ENCODE results near the gene ADGRG2.
"Not testable (repeated sequence)": the region's sequence is repeated elsewhere in the genome, so short reads cannot be mapped to it uniquely, and the experiment has no call there.

ADGRG2 gene

DNA sequence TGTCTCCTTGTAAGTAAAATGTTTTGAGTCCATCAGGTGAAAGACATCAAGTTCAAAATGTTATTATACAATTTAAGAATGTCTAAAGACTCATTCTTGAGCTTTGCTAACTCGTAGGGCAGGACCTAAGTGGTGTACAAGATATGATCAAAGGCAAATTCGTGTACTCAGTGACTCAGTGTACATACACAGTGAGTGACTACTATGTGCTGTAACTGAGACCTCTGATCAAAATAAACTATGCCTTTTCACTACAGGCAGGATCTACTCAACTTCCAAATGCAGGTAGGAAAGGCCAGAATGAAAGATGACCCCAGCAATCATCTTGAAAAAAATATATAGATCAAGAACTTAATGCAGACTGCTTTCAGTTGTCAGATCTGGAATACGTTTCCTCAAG, 49.9 kb downstream of the ADGRG2 start:
- DNase-seq = no peak

- no peak for DNase-seq
These were observed 51.7 kb downstream of the ADGRG2 start for GRCh38 chrX:19070555-19070994.

DNA sequence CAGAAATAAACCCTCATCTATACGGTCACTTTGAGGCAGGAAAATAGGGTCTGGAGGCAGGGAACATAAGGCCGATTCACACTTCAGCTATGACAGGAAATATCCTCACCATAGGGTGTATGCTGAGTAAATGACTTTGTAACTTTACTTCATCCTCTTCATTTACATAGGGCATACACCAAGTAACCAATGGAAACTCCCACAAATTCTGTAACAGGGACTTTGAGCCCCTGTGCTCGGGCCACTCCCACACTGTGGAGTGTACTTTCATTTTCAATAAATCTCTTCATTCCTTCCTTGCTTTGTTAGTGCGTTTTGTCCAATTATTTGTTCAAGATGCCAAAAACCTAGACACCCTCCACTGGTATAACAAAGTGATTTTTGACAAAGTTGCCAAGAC, 55.3 kb downstream of the ADGRG2 start:
- DNase-seq = not testable (repeated sequence)

- DNase-seq = no peak
These were observed 56.7 kb downstream of the ADGRG2 start for GRCh38 chrX:19065535-19065934.

DNA sequence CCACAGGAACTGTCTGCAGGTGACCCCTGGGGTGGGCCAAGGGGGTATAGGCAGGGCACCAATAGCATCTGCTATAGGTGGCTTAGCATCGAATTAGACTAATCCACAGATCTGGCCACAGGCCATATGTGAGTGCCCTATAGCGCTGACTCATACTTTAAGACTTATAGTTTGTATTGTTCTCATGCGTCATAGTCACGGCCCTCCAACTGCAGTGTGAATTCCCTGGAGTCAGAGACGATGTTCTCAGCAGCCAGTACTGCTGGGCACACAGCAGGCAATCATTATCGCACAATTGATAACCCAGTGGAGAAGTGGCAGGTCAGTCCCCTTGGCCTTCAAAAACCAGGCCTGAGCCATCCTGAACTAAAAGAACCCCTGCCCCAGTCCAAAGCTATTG, 58.1 kb downstream of the ADGRG2 start:
- no peak for DNase-seq

GRCh38 chrX:19063030-19063429, 59.2 kb downstream of the ADGRG2 start:
- no peak for DNase-seq

GRCh38 chrX:19059067-19059466, 63.2 kb downstream of the ADGRG2 start:
- no peak for DNase-seq

DNA sequence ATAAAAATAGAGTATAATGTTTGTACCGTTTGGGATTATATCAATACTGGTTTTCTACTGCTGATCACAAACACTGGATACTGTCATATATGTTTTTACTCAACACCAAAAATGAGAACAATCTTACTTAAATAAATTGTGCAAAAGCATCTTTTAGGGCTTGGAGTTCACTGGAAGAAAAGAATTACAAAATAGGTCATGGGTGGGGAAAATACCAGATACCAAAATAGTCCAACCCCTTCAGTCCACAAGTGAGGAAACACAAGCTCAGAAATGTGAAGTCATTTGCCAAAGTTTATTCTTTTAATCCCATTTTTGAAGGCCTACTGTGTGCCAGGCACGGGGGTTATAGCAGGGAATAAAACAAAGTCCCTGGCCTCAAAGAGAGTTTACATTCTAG, 64.4 kb downstream of the ADGRG2 start:
- DNase-seq = no peak

DNA sequence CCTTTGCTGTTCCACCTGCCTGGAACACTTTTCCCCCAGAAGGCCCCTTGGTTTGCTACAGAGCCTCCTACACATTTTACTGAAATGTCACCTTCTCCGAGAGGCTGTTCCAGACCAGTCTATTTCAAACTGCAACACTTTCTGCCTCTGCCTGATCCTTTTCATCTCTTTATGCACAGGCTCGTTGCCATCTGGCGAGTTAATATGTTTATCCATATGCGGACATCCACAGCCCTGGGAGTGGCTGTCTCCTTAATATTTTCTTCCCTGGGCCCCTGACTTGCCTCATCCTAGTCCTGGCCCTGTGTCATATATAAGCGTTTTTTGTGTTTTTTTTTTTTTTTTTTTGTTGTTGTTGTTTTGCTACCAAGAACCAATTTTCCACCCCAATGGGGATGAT, 73.2 kb downstream of the ADGRG2 start:
- no peak for DNase-seq

DNA sequence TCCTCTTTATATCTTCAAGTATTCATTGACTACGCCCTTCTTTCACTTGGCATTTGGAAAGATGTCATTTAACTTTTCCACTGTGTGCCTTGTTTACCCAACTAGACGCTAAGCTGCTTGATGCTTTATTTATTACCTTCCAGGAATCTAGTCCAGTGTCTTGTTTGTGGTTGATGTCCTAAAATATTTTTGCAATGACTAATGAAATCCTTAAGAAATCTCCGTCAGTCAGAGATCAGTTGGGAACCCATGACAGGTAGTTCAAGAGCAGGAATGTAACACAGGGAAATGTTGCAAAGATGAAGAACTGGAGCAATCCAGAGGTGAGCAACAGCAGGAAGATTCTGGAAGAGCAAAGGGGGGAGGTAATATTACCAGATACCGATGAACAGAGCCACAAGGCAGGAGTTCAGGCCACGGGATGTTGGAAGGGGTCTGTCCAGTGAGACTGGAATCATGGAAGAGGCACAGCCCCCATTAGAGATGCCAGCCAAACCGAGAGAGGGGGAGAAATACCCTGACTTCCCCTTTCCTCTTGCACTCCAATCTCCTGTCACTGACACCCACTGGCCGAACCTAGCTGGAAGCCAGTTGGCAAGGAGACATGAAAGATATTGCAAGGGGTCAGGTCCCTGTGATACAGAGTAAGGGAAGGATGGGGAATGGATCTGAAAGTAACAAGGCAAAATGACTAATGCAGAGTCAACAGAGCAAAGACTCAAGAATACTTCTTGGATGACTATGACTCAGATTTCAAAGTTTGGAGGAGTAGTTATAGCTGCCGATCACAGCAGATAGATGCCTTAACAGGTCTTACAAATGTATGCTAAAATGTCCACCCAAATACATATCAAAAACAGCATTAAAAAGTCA, 75.7 kb downstream of the ADGRG2 start:
- DNase-seq = no peak

DNA sequence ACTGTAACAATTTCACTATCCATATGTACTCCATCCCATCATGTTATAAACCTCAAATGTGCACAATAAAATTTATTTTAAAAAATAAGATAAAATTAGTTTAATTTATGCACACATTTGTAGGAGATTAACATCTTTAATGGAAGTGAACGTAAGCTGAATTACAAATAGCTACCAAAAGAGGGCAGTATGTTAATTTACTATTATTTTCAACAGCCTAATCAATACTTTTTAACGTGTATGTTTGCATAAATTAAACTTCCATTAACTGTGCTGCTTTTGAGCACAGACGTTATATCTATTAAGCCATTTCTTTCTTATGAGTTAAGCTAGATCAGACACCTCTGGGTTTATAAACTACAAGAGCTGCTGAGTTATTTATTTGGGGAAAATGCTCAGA, 81.9 kb downstream of the ADGRG2 start:
- DNase-seq = no peak

DNA sequence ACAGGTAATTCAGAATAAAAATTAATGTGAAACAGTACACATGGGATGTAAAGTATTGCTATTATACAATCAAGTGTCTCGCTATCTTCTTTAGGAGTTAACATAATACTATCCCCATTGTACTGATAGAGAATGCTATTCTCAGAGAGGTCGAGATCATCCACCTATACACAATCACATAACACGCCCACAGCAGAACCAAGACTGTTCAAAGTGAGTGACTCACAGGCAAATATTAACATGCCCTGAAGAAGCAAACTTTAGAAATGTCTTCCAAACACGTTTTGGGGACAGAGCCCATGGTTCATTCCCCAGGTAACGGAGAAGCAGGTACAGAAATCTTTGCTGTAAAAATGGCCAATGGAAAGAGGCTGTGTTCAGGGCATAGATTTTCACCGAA, 88.2 kb downstream of the ADGRG2 start:
- no peak for DNase-seq

- no peak for DNase-seq
These were observed 91.5 kb downstream of the ADGRG2 start for GRCh38 chrX:19030805-19031204.

- no peak for DNase-seq
These were observed 93.7 kb downstream of the ADGRG2 start for GRCh38 chrX:19028560-19028959.

GRCh38 chrX:19024366-19024765, 97.9 kb downstream of the ADGRG2 start:
- no peak for DNase-seq

DNA sequence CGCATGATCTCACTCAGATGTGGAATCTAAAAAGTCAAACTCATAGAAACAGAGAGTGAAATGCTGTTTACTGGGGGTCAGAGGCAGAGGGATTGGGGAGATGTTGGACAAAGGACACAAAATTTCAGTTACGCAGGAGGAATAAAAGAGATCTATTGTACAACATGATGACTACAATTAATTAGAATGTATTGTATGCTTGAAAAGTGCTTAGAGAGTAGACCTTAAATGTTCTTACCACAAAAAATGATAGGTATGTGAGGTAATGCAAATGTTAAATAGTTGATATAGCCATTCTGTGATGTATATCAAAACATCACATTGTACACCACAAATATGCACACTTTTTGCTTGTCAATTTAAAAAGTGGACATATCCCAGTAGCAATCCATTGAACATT, 102.3 kb downstream of the ADGRG2 start:
- no peak for DNase-seq

DNA sequence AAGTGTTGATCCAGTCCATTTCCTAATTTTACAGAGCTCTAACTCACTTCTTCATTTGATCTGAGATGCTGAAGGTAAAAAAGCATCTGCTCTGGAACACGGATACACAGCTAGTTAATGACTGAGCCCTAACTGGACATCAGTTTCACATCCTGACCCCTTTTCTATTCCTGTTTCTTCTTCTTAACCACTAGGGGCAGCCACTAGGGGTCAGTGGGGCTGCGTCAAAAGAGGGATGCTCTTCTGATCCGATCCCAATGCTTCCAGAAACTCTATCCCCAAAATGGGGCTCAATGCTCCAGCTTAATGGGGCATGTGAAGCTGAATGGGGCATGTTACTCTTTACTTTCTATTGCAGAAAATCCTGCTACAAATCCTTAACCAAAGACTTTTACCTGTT, 105.0 kb downstream of the ADGRG2 start:
- peak in 1 of 2 experiments; percentile 0 for DNase-seq

DNA sequence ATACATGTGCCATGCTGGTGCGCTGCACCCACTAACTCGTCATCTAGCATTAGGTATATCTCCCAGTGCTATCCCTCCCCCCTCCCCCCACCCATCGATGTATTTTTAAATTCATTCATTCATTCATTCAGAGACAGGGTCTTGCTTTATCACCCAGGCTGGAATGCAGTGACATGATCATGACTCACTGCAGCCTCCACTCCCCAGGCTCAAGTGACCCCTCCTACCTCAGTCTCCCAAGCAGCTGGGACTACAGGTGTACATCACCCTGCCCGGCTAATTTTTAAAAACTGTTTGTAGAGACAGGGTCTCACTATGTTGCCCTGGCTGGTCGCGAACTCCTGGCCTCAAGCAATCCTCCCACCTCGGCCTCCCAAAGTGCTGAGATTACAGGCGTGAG, 105.7 kb downstream of the ADGRG2 start:
- not testable (repeated sequence) for DNase-seq

DNA sequence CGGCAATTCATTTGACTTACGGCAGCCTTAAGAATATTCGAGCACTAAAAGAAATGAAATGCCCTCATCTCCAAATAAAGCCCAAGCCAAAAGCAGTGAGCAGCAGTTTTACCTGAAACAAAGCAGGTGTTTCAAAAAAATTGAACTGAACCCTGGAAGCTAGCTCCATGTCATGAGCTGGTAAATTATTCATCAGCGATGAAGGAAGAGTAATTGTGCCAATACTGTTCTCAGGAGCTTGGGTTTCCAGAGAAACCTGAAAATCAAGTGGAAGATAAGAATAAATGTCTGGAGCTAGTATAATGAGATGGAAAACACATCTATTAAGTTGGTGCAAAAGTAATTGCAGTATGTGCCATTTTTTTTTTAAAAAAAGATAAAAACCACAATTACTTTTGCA, 114.4 kb downstream of the ADGRG2 start:
- DNase-seq = no peak

- no peak for DNase-seq
These were observed 115.3 kb downstream of the ADGRG2 start for GRCh38 chrX:19007011-19007410.

DNA sequence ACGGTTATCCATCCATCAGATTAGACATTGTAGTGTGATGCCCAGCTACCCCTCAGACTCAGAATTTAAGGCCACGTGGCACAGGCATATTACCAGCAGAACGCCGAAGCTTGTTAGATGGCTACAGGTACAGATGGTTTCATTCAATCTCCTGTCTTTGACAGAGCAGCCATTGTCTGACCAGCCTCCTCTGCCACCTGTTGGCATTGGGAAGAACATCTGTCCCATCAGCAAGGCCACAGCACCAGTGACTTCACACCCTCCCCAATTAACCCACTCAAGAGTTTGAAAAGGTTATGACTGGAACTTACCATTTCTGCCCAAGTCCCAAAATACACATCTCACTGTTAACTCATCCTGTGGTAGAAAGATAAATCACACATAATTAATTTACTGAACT, 116.4 kb downstream of the ADGRG2 start:
- DNase-seq = no peak

GRCh38 chrX:19003756-19004155, 118.5 kb downstream of the ADGRG2 start:
- DNase-seq = no peak

DNA sequence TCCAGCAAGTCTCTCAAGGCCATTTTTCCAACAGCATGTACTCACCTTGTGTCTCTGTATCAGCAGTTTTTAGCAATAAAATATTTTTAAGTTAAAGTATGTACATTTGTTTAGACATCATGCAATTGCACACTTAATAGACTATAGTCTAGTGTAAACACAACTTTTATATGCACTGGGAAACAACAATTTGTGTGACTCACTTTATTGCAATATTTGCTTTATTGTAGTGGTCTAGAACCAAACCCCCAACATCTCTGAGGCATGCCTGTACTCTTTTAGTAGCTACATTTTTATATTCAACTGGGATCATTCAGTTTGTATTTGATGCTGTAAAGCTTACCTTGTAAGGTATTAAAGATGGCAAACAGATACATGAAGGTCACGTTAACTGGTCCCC, 123.6 kb downstream of the ADGRG2 start:
- DNase-seq = no peak

DNA sequence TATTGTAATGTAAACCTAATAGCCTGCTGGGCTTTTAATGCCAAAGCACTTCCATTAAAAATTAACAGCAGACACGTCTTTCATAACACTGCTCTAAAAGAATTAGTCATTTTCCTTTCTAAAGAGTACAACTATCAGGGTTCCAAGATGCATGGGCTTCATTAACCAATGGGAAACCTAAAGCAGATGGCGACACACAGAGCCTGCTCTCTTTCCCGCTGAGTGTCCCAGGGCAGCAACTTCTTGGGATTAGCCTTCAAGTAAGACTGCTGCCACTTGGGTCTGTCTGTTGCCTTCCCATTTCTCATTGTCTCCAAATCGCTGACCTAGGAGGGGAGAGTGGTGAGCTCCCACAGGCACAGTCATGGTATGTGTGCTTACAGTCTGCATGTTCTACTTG, 124.4 kb downstream of the ADGRG2 start:
- DNase-seq = no peak

DNA sequence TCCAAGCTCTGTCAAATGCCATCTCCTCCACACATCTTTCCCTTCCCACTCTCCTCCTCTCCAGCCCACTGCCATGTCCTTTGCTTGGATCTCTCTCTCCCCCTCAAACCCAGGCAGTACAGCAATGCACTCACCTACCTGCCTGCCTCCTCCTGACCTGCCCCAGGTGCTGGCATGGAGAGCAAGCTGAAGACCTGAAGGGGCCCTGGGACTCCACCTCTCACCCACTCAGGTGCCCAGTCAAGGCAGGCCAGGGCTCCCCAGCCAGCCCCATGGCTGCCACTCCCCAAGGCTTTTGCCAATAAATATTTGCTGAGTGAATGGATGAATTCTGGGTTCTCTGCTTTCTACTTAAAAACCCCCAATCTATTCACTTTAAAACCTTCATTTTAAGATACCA, 125.7 kb downstream of the ADGRG2 start:
- no peak for DNase-seq
